GM12878 (cell line): ENCODE measurements around the gene SNX4. TPM values are rescaled to one million over a fixed set of nuclear protein-coding genes. Genes with fewer than 3 reads are reported as not detected.

Experiments
- ATAC-seq: fragments of 200-7000 bp; cut with Tn5 transposase; 3 replicates; pipeline ENCODE4 v1.9.1; 2020; ENCODE audit warnings: mild to moderate bottlenecking, moderate library complexity
- BruUV-seq: library from RNA; stranded (reverse); fragments of 400-500 nt; replicated peaks from 2 replicates; lab custom pipeline; 2021; lab: Mats Ljungman, UMichigan
- CTCF ChIA-PET: fragments of 300-600 bp; sonication (Branson Sonifier 250); formaldehyde crosslinking; extraction: SDS; loops from one replicate; lab custom pipeline; 2021; ENCODE audit warnings: inconsistent platforms; lab: Yijun Ruan, JAX
- POLR2A ChIA-PET: fragments of 350-600 bp; formaldehyde crosslinking; extraction: SDS; loops from one replicate; lab custom pipeline; 2021; ENCODE audit warnings: inconsistent platforms; lab: Charles Lee
- RAD21 ChIA-PET: fragments of 300-600 bp; sonication (Branson Sonifier 250); formaldehyde crosslinking; loops from one replicate; lab custom pipeline; 2023; ENCODE audit warnings: antibody characterized with exemption; ENCODE audit not compliant: unreplicated experiment; lab: Charles Lee
- SMC1A ChIA-PET: fragments of 300-600 bp; sonication (Branson Sonifier 250); formaldehyde crosslinking; loops from one replicate; lab custom pipeline; 2023; ENCODE audit not compliant: unreplicated experiment, uncharacterized antibody; lab: Charles Lee
- DNase-seq: peaks from one replicate; pipeline ENCODE4 v3.0.0-alpha.2; 2011; ENCODE audit warnings: low read depth, low spot score
- FAIRE-seq: peaks from 3 replicates; lab custom pipeline; 2011; peaks lifted over from hg19 to GRCh38; lab: Jason Lieb, UNC
- H2AFZ ChIP-seq: 2 replicates; pipeline ENCODE4 v1.6.0; 2011; ENCODE audit warnings: low read depth, low read length, control low read depth; ENCODE audit not compliant: control insufficient read depth
- H3K27ac ChIP-seq: 2 replicates; pipeline ENCODE4 v1.5.1; 2011; ENCODE audit warnings: control low read depth; ENCODE audit not compliant: control insufficient read depth, insufficient read depth
- H3K27me3 ChIP-seq, 2 experiments: replicated peaks in 1 of 2; 2 replicates each; pipeline versions ENCODE4 v1.6.0 to v1.6.1; 2011; ENCODE audit warnings: low read length in 1 of 2; ENCODE audit not compliant: control insufficient read depth in 2 of 2, insufficient read depth in 2 of 2
- H3K36me3 ChIP-seq, 2 experiments: 2 replicates each; pipeline ENCODE4 v1.5.1; 2011; ENCODE audit warnings: low read length in 1 of 2; ENCODE audit not compliant: control insufficient read depth in 2 of 2, insufficient read depth in 2 of 2
- H3K4me1 ChIP-seq: 2 replicates; pipeline ENCODE4 v1.6.1; 2011; ENCODE audit warnings: mild to moderate bottlenecking, low read length, moderate library complexity, mixed read lengths; ENCODE audit not compliant: control insufficient read depth, insufficient read depth
- H3K4me2 ChIP-seq: 2 replicates; pipeline ENCODE4 v1.6.0; 2011; ENCODE audit warnings: control low read depth; ENCODE audit not compliant: control insufficient read depth, insufficient read depth
- H3K4me3 ChIP-seq: fragments of 200-600 bp; sonication (generic); 2 replicates; pipeline ENCODE4 v1.5.1; 2016
- H3K79me2 ChIP-seq: 2 replicates; pipeline ENCODE4 v1.6.0; 2011; ENCODE audit warnings: low read length; ENCODE audit not compliant: control insufficient read depth, insufficient read depth
- H3K9ac ChIP-seq: 2 replicates; pipeline ENCODE4 v1.8.0; 2011; ENCODE audit warnings: low read length, control low read depth, mixed read lengths; ENCODE audit not compliant: control insufficient read depth, insufficient read depth
- H3K9me3 ChIP-seq: replicated peaks from 3 replicates; pipeline ENCODE4 v1.5.1; 2011; ENCODE audit warnings: mild to moderate bottlenecking, low read length; ENCODE audit not compliant: control insufficient read depth, insufficient read depth
- H4K20me1 ChIP-seq: 2 replicates; pipeline ENCODE4 v1.6.0; 2011; ENCODE audit not compliant: control insufficient read depth, insufficient read depth
- ATF7 ChIP-seq: fragments of 450-650 bp; IDR thresholded peaks from 2 replicates; pipeline ENCODE4 v1.6.1; 2016; ENCODE audit warnings: low read depth, mild to moderate bottlenecking
- BCL3 ChIP-seq: IDR thresholded peaks from 2 replicates; pipeline ENCODE4 v1.6.1; 2011; ENCODE audit warnings: borderline replicate concordance, low read depth, mild to moderate bottlenecking, moderate library complexity, low read length; ENCODE audit not compliant: insufficient read depth, poor library complexity, severe bottlenecking
- DPF2 ChIP-seq: fragments of 450-650 bp; IDR thresholded peaks from 2 replicates; pipeline ENCODE4 v1.6.1; 2017; ENCODE audit warnings: mild to moderate bottlenecking
- E4F1 ChIP-seq: fragments of 450-650 bp; IDR thresholded peaks from 2 replicates; pipeline ENCODE4 v1.6.1; 2018; ENCODE audit warnings: borderline replicate concordance, mild to moderate bottlenecking; ENCODE audit not compliant: partially characterized antibody
- EP300 ChIP-seq, 2 experiments: fragments of 150-350 bp in 1 of 2; IDR thresholded peaks; 2 replicates each; pipeline ENCODE4 v1.6.1; 2011 to 2012; ENCODE audit warnings: low read depth in 2 of 2, low read length in 2 of 2, borderline replicate concordance in 1 of 2, improper control_type of control experiment in 1 of 2, inconsistent platforms in 1 of 2; ENCODE audit not compliant: control insufficient read depth in 1 of 2
- FOXK2 ChIP-seq: fragments of 450-650 bp; IDR thresholded peaks from 2 replicates; pipeline ENCODE4 v1.6.1; 2017; ENCODE audit warnings: mild to moderate bottlenecking, moderate library complexity
- IKZF1 ChIP-seq: fragments of 450-650 bp; conservative IDR thresholded peaks from 2 replicates; pipeline ENCODE4 v1.6.1; 2017; ENCODE audit warnings: antibody characterized with exemption, mild to moderate bottlenecking
- MEF2B ChIP-seq: fragments of 450-650 bp; IDR thresholded peaks from 2 replicates; pipeline ENCODE4 v1.6.1; 2018; ENCODE audit warnings: mild to moderate bottlenecking, moderate library complexity; ENCODE audit not compliant: partially characterized antibody, poor library complexity, severe bottlenecking
- POLR2AphosphoS2 ChIP-seq: IDR thresholded peaks from 2 replicates; pipeline ENCODE4 v1.6.1; 2011; ENCODE audit warnings: low read depth, mild to moderate bottlenecking, low read length, improper control_type of control experiment, moderate library complexity
- SIN3A ChIP-seq: IDR thresholded peaks from 2 replicates; pipeline ENCODE4 v1.6.1; 2012; ENCODE audit warnings: low read depth, low read length, improper control_type of control experiment
- SKIL ChIP-seq: fragments of 450-650 bp; IDR thresholded peaks from 2 replicates; pipeline ENCODE4 v1.6.1; 2017; ENCODE audit warnings: mild to moderate bottlenecking, low read depth, inconsistent platforms; ENCODE audit not compliant: poor library complexity, severe bottlenecking
- SRF ChIP-seq, 2 experiments: IDR thresholded peaks; 2 replicates each; pipeline ENCODE4 v1.6.1; 2011; ENCODE audit warnings: low read depth in 2 of 2, low read length in 2 of 2, mild to moderate bottlenecking in 1 of 2, moderate library complexity in 1 of 2
- TCF7 ChIP-seq: IDR thresholded peaks from 2 replicates; pipeline ENCODE4 v1.6.1; 2014; ENCODE audit warnings: antibody characterized with exemption, borderline replicate concordance
- ZBTB4 ChIP-seq: fragments of 450-650 bp; formaldehyde crosslinking; IDR thresholded peaks from 2 replicates; pipeline ENCODE4 v1.4.0; 2022; ENCODE audit warnings: mild to moderate bottlenecking, moderate library complexity
- in situ Hi-C: fragments of 300-500 bp; cut with MboI; formaldehyde crosslinking; loops from 9 replicates; pipeline ENCODE4 v1.14.3; 2018; ENCODE audit warnings: mixed read lengths
- intact Hi-C: fragments of 100-400 bp; cut with micrococcal nuclease; formaldehyde crosslinking; loops from one replicate; pipeline ENCODE4 v1.14.2; 2022; ENCODE audit not compliant: unreplicated experiment
- polyA plus RNA-seq, 11 experiments: library from polyadenylated mRNA; depleted of rRNA in 4 of 11; unstranded in 6 of 11; stranded (reverse) in 5 of 11; fragments of >200 nt; fragmentation: Nextera tagmentation in 4 of 11; fragmentation: Illumina TruSeq in 1 of 11; extraction: Ambion mirVana in 4 of 11; extraction: Trizol in 1 of 11; gene quantifications; 1 replicate in 1 of 11; 2 replicates in 10 of 11; pipeline versions ENCODE4 v1.2.1 to v1.2.3, GENCODE V29; 2011 to 2016; ENCODE audit warnings: inconsistent platforms in 2 of 11, missing spikeins in 2 of 11, low read depth in 1 of 11
- total RNA-seq, 4 experiments: library from RNA; depleted of rRNA in 3 of 4; stranded (reverse); fragments of >200 nt in 3 of 4; fragmentation: Illumina TruSeq in 1 of 4; extraction: Trizol in 1 of 4; gene quantifications; 2 replicates each; pipeline versions ENCODE4 v1.2.1 to v1.2.3, GENCODE V29; 2013 to 2021

The SNX4 gene
- total and polyA plus RNA-seq, 10 of the 15 experiments (the other 5 are each of a cell fraction or from before 2014, with no cell fraction given) = 33.4 to 94.5 (median 60.5) TPM

- DNase-seq (no peak), FAIRE-seq (no peak), ATAC-seq (no peak)
- Histone ChIP-seq H4K20me1 (no peaks in the 10 kb centered on the region), H3K4me2 (no peak overlapping the region), H3K79me2 (no peaks in the 10 kb centered on the region), H3K4me1 (no peaks in the 10 kb centered on the region), H3K9ac (no peak overlapping the region), H3K36me3 (peaks cover 0 to 5% of the 10 kb centered on the region in 2 experiments; a peak in 2 of 4 replicates), H3K27me3 (no peaks in the 10 kb centered on the region), H3K4me3 (no peak overlapping the region), H3K9me3 (no peaks in the 10 kb centered on the region), H3K27ac (no peak overlapping the region), H2AFZ (no peak overlapping the region)
- BruUV-seq = no TSS peak
- in situ Hi-C loops (no loop called here), intact Hi-C loops (no loop called here)
- TF ChIP-seq EP300 (IDR thresholded peaks at IDR 0.05; ENCODE audit: borderline replicate concordance in 1 of 2, control insufficient read depth in 1 of 2, low read depth in 2 of 2, low read length in 2 of 2) (no peak), DPF2 (no peak), SKIL (no peak), MEF2B (no peak), SIN3A (no peak), ZBTB4 (no peak), POLR2AphosphoS2 (no peak), TCF7 (no peak), FOXK2 (no peak), BCL3 (no peak), E4F1 (no peak), ATF7 (no peak), SRF (IDR thresholded peaks at IDR 0.05; ENCODE audit: low read depth in 2 of 2, low read length in 2 of 2) (no peak), IKZF1 (no peak)
- ChIA-PET RAD21 (interaction anchor here (0.7 to 1.7 kb wide), 2 partner anchors 63 to 197 kb away, joined by 3 to 5 read pairs; no protein-coding TSS in a partner anchor), POLR2A (interaction anchor here (1.0 kb wide), 1 partner anchor 12 kb away, joined by 4 read pairs; no protein-coding TSS in a partner anchor), SMC1A (interaction anchor here (0.8 to 1.4 kb wide), 3 partner anchors 10 to 25 kb away, joined by 3 read pairs; no protein-coding TSS in a partner anchor), CTCF (interaction anchor here (0.6 to 0.7 kb wide), 2 partner anchors 31 to 57 kb away, joined by 3 to 4 read pairs; no protein-coding TSS in a partner anchor)
Observed at GRCh38 chr3:125528920-125529319, 8.9 kb upstream of the SNX4 start.
